Liver (tissue), 9 donors: ENCODE data around the gene ADCY10. TPM values are rescaled to one million over a fixed set of nuclear protein-coding genes. Genes with fewer than 3 reads are reported as not detected.

ENCODE experiments used
- DNase-seq: peaks from one replicate; pipeline ENCODE4 v3.0.0-alpha.2; 2017; ENCODE audit warnings: low spot score
- H3K27ac ChIP-seq, 2 donors: one replicate each; pipeline ENCODE4 v1.7.0; 2013; ENCODE audit warnings: inconsistent platforms in 2 of 2, low read length in 2 of 2, control low read depth in 1 of 2, low read depth in 1 of 2, mild to moderate bottlenecking in 1 of 2
- H3K27me3 ChIP-seq, 4 donors: one replicate each; pipeline versions ENCODE4 v1.6.1 to v1.7.0; 2013; ENCODE audit warnings: low read length in 3 of 4, inconsistent platforms in 1 of 4, mild to moderate bottlenecking in 1 of 4, moderate library complexity in 1 of 4; ENCODE audit not compliant: control insufficient read depth in 4 of 4, insufficient read depth in 4 of 4
- H3K36me3 ChIP-seq, 4 donors: one replicate each; pipeline versions ENCODE4 v1.6.1 to v1.7.0; 2013; ENCODE audit warnings: low read length in 3 of 4, mild to moderate bottlenecking in 3 of 4, low read depth in 1 of 4, moderate library complexity in 1 of 4; ENCODE audit not compliant: control insufficient read depth in 4 of 4, insufficient read depth in 3 of 4
- H3K4me1 ChIP-seq, 4 donors: one replicate each; pipeline versions ENCODE4 v1.6.1 to v1.7.0; 2013; ENCODE audit warnings: low read length in 3 of 4, mild to moderate bottlenecking in 3 of 4, moderate library complexity in 1 of 4; ENCODE audit not compliant: control insufficient read depth in 4 of 4, insufficient read depth in 4 of 4
- H3K4me3 ChIP-seq, 3 donors: one replicate each; pipeline versions ENCODE4 v1.6.1 to v1.7.0; 2013; ENCODE audit warnings: low read length in 3 of 3, control low read depth in 1 of 3, low read depth in 1 of 3, mild to moderate bottlenecking in 1 of 3
- H3K9ac ChIP-seq, 2 donors: one replicate each; pipeline ENCODE4 v1.7.0; 2013; ENCODE audit warnings: low read length in 2 of 2, mild to moderate bottlenecking in 2 of 2, moderate library complexity in 2 of 2, control low read depth in 1 of 2, low read depth in 1 of 2
- H3K9me3 ChIP-seq, 4 donors: one replicate each; pipeline versions ENCODE4 v1.6.1 to v1.7.0; 2013; ENCODE audit warnings: low read length in 3 of 4; ENCODE audit not compliant: control insufficient read depth in 4 of 4
- ATF3 ChIP-seq: IDR thresholded peaks from 2 replicates; pipeline ENCODE4 v1.6.1; 2016; ENCODE audit warnings: antibody characterized with exemption
- EGR1 ChIP-seq, 2 donors: IDR thresholded peaks; 2 replicates each; pipeline ENCODE4 v1.6.1; 2016 to 2018; ENCODE audit warnings: antibody characterized with exemption in 2 of 2, low read depth in 2 of 2
- FOXA2 ChIP-seq: IDR thresholded peaks from 2 replicates; pipeline ENCODE4 v1.6.1; 2016; ENCODE audit warnings: antibody characterized with exemption
- HNF4A ChIP-seq, 2 donors: conservative IDR thresholded peaks; 2 replicates each; pipeline ENCODE4 v1.6.1; 2016; ENCODE audit warnings: antibody characterized with exemption in 2 of 2, mild to moderate bottlenecking in 2 of 2
- JUND ChIP-seq, 2 donors: IDR thresholded peaks; 2 replicates each; pipeline ENCODE4 v1.6.1; 2016; ENCODE audit warnings: antibody characterized with exemption in 2 of 2
- MAX ChIP-seq: IDR thresholded peaks from 2 replicates; pipeline ENCODE4 v1.6.1; 2016; ENCODE audit warnings: antibody characterized with exemption
- NR2F2 ChIP-seq: IDR thresholded peaks from 2 replicates; pipeline ENCODE4 v1.6.1; 2016; ENCODE audit warnings: antibody characterized with exemption
- RAD21 ChIP-seq, 2 donors: IDR thresholded peaks; 2 replicates each; pipeline ENCODE4 v1.6.1; 2016; ENCODE audit warnings: antibody characterized with exemption in 2 of 2, mild to moderate bottlenecking in 2 of 2
- REST ChIP-seq: IDR thresholded peaks from 2 replicates; pipeline ENCODE4 v1.6.1; 2016; ENCODE audit warnings: antibody characterized with exemption, mild to moderate bottlenecking
- RXRA ChIP-seq, 2 donors: IDR thresholded peaks; 2 replicates each; pipeline ENCODE4 v1.6.1; 2017 to 2018; ENCODE audit warnings: antibody characterized with exemption in 2 of 2, mild to moderate bottlenecking in 1 of 2
- TAF1 ChIP-seq: conservative IDR thresholded peaks from 2 replicates; pipeline ENCODE4 v1.6.1; 2016; ENCODE audit warnings: antibody characterized with exemption, mild to moderate bottlenecking
- YY1 ChIP-seq: IDR thresholded peaks from 2 replicates; pipeline ENCODE4 v1.6.1; 2016; ENCODE audit warnings: antibody characterized with exemption, mild to moderate bottlenecking
- ZBTB33 ChIP-seq: IDR thresholded peaks from 2 replicates; pipeline ENCODE4 v1.6.1; 2016; ENCODE audit warnings: antibody characterized with exemption
- WGBS: extraction: QIAGEN DNeasy Blood & Tissue Kit; methylation state at CpG from one replicate; pipeline ENCODE4 v1.1.7; 2013; 5-methylcytosine and 5-hydroxymethylcytosine counted together
- polyA plus RNA-seq, 2 donors: library from polyadenylated mRNA; stranded (reverse) in 1 of 2; unstranded in 1 of 2; fragments of 200-250 nt in 1 of 2; fragments of >200 nt in 1 of 2; fragmentation: Nextera tagmentation in 1 of 2; extraction: Ambion mirVana in 1 of 2; gene quantifications; one replicate each; pipeline versions ENCODE4 v1.2.1 to v1.2.3, GENCODE V29; 2013 to 2015
- total RNA-seq, 2 donors: library from RNA; depleted of rRNA; stranded (reverse); fragments of >200 nt; gene quantifications; one replicate each; pipeline ENCODE4 v1.2.3, GENCODE V29; 2014
- donor health status: healthy.
- donor health status: healthy.
- donor health status: healthy.
- donor health status: healthy.
- donor health status: healthy.

Gene ADCY10
- total and polyA plus RNA-seq, 4 donors: 0.89 to 4.7 (median 2.3) TPM

- no peaks in the 10 kb centered on the region for H3K27me3 ChIP-seq
- TF ChIP-seq RXRA (IDR thresholded peaks at IDR 0.05) (no peak), NR2F2 (no peak), YY1 (no peak), ATF3 (no peak), MAX (no peak), FOXA2 (no peak), RAD21 (IDR thresholded peaks at IDR 0.05) (no peak), REST (no peak), EGR1 (IDR thresholded peaks at IDR 0.05; ENCODE audit: low read depth in 2 of 2) (no peak), JUND (IDR thresholded peaks at IDR 0.05) (no peak), ZBTB33 (no peak), HNF4A (conservative IDR thresholded peaks at IDR 0.05) (no peak), TAF1 (no peak)
- no peak for DNase-seq
- no peaks in the 10 kb centered on the region for H3K36me3 ChIP-seq
- H3K9me3 ChIP-seq: no peaks in the 10 kb centered on the region
- H3K4me1 ChIP-seq: peaks cover 4 to 14% (median 9%) of the 10 kb centered on the region in 4 donors
- H3K9ac ChIP-seq: no peak overlapping the region
- H3K27ac ChIP-seq: peak overlapping the region; percentile 71 to 73
- no peak overlapping the region for H3K4me3 ChIP-seq
Measured at GRCh38 chr1:167905671-167906070, 8.3 kb downstream of the ADCY10 start.

GRCh38 chr1:167905182-167905581, 8.8 kb downstream of the ADCY10 start:
- 61% methylated on average over 3 of the region's 3 CpGs for WGBS
- peak overlapping the region; percentile 71 to 73 for H3K27ac ChIP-seq

More at GRCh38 chr1:167905182-167905581, 8.8 kb downstream of the ADCY10 start:
- peaks cover 3 to 14% (median 6%) of the 10 kb centered on the region in 4 donors for H3K4me1 ChIP-seq
- DNase-seq: no peak
- no peaks in the 10 kb centered on the region for H3K27me3 ChIP-seq
- no peaks in the 10 kb centered on the region for H3K36me3 ChIP-seq
- peak; percentile 13 for TF ChIP-seq YY1
- TF ChIP-seq RAD21 (IDR thresholded peaks at IDR 0.05): no peak
- TF ChIP-seq RXRA (IDR thresholded peaks at IDR 0.05): peak in 1 of 2 donors; percentile 3
- TF ChIP-seq MAX: no peak
- no peak overlapping the region for H3K9ac ChIP-seq
- no peaks in the 10 kb centered on the region for H3K9me3 ChIP-seq
- H3K4me3 ChIP-seq: no peak overlapping the region
